Fibroblast of lung (primary cell): Measurements from ENCODE around the gene PMP22. TPM values are rescaled to one million over a fixed set of nuclear protein-coding genes. Genes with fewer than 3 reads are reported as not detected.

Experiments
- DNase-seq, 2 donors: peaks; one replicate each; pipeline versions ENCODE4 v3.0.0 to v3.0.0-alpha.2; 2010; ENCODE audit warnings: low read depth in 2 of 2
- H2AFZ ChIP-seq: 2 replicates; pipeline ENCODE4 v1.5.1; 2012; ENCODE audit warnings: low read length, control low read depth, inconsistent platforms
- H3K27ac ChIP-seq: 2 replicates; pipeline ENCODE4 v1.5.1; 2011; ENCODE audit warnings: low read length, control low read depth; ENCODE audit not compliant: insufficient read depth
- H3K27me3 ChIP-seq: 2 replicates; pipeline ENCODE4 v1.5.1; 2011; ENCODE audit warnings: mild to moderate bottlenecking, low read length; ENCODE audit not compliant: control insufficient read depth, insufficient read depth
- H3K36me3 ChIP-seq: 2 replicates; pipeline ENCODE4 v1.5.1; 2011; ENCODE audit warnings: low read length; ENCODE audit not compliant: control insufficient read depth, insufficient read depth
- H3K4me1 ChIP-seq: 2 replicates; pipeline ENCODE4 v1.5.1; 2011; ENCODE audit warnings: low read length; ENCODE audit not compliant: control insufficient read depth, insufficient read depth; ENCODE audit errors: extremely low read depth
- H3K4me2 ChIP-seq: 2 replicates; pipeline ENCODE4 v1.5.1; 2011; ENCODE audit warnings: low read length, control low read depth; ENCODE audit not compliant: insufficient read depth; ENCODE audit errors: extremely low read depth
- H3K4me3 ChIP-seq, 4 experiments: fragments of 200-600 bp in 1 of 4; sonication (generic) in 1 of 4; replicated peaks in 1 of 4; 2 replicates each; pipeline ENCODE4 v1.5.1; 2011 to 2016; ENCODE audit warnings: low read length in 4 of 4, low read depth in 3 of 4, mild to moderate bottlenecking in 3 of 4, control low read depth in 2 of 4, inconsistent platforms in 1 of 4, mixed read lengths in 1 of 4; ENCODE audit not compliant: insufficient read depth in 1 of 4; ENCODE audit errors: control extremely low read depth in 1 of 4
- H3K79me2 ChIP-seq: 2 replicates; pipeline ENCODE4 v1.5.1; 2012; ENCODE audit warnings: mild to moderate bottlenecking, low read length, inconsistent platforms; ENCODE audit not compliant: control insufficient read depth, insufficient read depth
- H3K9ac ChIP-seq: 2 replicates; pipeline ENCODE4 v1.5.1; 2011; ENCODE audit warnings: mild to moderate bottlenecking, low read length, control low read depth; ENCODE audit not compliant: insufficient read depth
- H3K9me3 ChIP-seq: 2 replicates; pipeline ENCODE4 v1.5.1; 2012; ENCODE audit warnings: low read depth, low read length; ENCODE audit not compliant: control insufficient read depth, insufficient read depth
- H4K20me1 ChIP-seq: 2 replicates; pipeline ENCODE4 v1.5.1; 2011; ENCODE audit warnings: low read length; ENCODE audit not compliant: control insufficient read depth, insufficient read depth; ENCODE audit errors: extremely low read depth
- CTCF ChIP-seq, 2 donors: IDR thresholded peaks in 1 of 2; conservative IDR thresholded peaks in 1 of 2; 1 replicate in 1 of 2; 2 replicates in 1 of 2; pipeline ENCODE4 v1.5.1; 2011 to 2012; ENCODE audit warnings: low read length in 2 of 2, control low read depth in 1 of 2, inconsistent platforms in 1 of 2, low read depth in 1 of 2, mild to moderate bottlenecking in 1 of 2
- EZH2 ChIP-seq: IDR thresholded peaks from 2 replicates; pipeline ENCODE4 v1.5.1; 2012; ENCODE audit warnings: low read length, control low read depth, mild to moderate bottlenecking; ENCODE audit errors: missing control alignments
- polyA minus RNA-seq: library from RNA; depleted of rRNA, polyadenylated mRNA; stranded (reverse); fragments of >200 nt; gene quantifications from 2 replicates; pipeline ENCODE4 v1.2.3, GENCODE V29; 2011; ENCODE audit warnings: low replicate concordance
- polyA plus RNA-seq, 2 donors: library from polyadenylated mRNA; depleted of rRNA in 1 of 2; stranded (reverse) in 1 of 2; unstranded in 1 of 2; fragments of >200 nt; gene quantifications; 2 replicates each; pipeline ENCODE4 v1.2.1, GENCODE V29; 2011 to 2012; ENCODE audit warnings: missing spikeins in 1 of 2
- total RNA-seq: library from RNA; depleted of rRNA; stranded (reverse); fragments of >200 nt; gene quantifications from 2 replicates; pipeline ENCODE4 v1.2.1, GENCODE V29; 2014

PMP22 gene
- total RNA-seq, result 74.0 and 99.1 TPM in 2 replicates
- 191 and 269 TPM in 2 replicates for polyA plus RNA-seq
- polyA plus RNA-seq (2012), result 97.4 and 142 TPM in 2 replicates
- 469 and 573 TPM in 2 replicates for polyA minus RNA-seq

- Histone ChIP-seq H4K20me1 (no peaks in the 10 kb centered on the region), H3K27me3 (peaks cover 5% of the 10 kb centered on the region), H3K4me1 (no peaks in the 10 kb centered on the region), H2AFZ (no peak within 1 kb of the TSS), H3K27ac (no peak within 1 kb of the TSS), H3K4me2 (peak within 1 kb of the TSS; percentile 52), H3K79me2 (peaks cover 15% of the 10 kb centered on the region), H3K4me3 (peak within 1 kb of the TSS; percentile 21 to 79 (median 48)), H3K36me3 (no peaks in the 10 kb centered on the region), H3K9ac (no peak within 1 kb of the TSS), H3K9me3 (no peaks in the 10 kb centered on the region)
- DNase-seq, result peak in 1 of 2 donors; percentile 44
- TF ChIP-seq CTCF (conservative IDR thresholded peaks at IDR 0.05 in 1 of 2, IDR thresholded peaks at IDR 0.05 in 1 of 2; ENCODE audit: low read depth in 1 of 2, low read length in 2 of 2), result peak; percentile 15 to 19
- no peak for TF ChIP-seq EZH2
Measured at GRCh38 chr17:15265131-15265530, at the start of gene PMP22. PMP22 (minus strand) TSS chr17:15265326; CDS start chr17:15260727, 4,599 bp downstream.

GRCh38 chr17:15311996-15312395 is 46.9 kb upstream of the PMP22 start:
- no peak overlapping the region for H3K27ac ChIP-seq
- no peak overlapping the region for H3K4me3 ChIP-seq
- TF ChIP-seq EZH2 (no peak), CTCF (conservative IDR thresholded peaks at IDR 0.05 in 1 of 2, IDR thresholded peaks at IDR 0.05 in 1 of 2; ENCODE audit: low read depth in 1 of 2, low read length in 2 of 2) (no peak)
- no peak for DNase-seq
- no peaks in the 10 kb centered on the region for H4K20me1 ChIP-seq
- H2AFZ ChIP-seq, result no peak overlapping the region
- no peak overlapping the region for H3K9ac ChIP-seq
- H3K79me2 ChIP-seq, result no peaks in the 10 kb centered on the region
- no peak overlapping the region for H3K4me2 ChIP-seq
- peaks cover 5% of the 10 kb centered on the region for H3K4me1 ChIP-seq
- H3K27me3 ChIP-seq, result peaks cover 9% of the 10 kb centered on the region
- no peaks in the 10 kb centered on the region for H3K9me3 ChIP-seq
- no peaks in the 10 kb centered on the region for H3K36me3 ChIP-seq

- TF ChIP-seq CTCF (conservative IDR thresholded peaks at IDR 0.05 in 1 of 2, IDR thresholded peaks at IDR 0.05 in 1 of 2; ENCODE audit: low read depth in 1 of 2, low read length in 2 of 2) (no peak), EZH2 (no peak)
- Histone ChIP-seq H3K4me1 (peaks cover 11% of the 10 kb centered on the region), H3K4me2 (no peak overlapping the region), H4K20me1 (no peaks in the 10 kb centered on the region), H3K4me3 (no peak overlapping the region), H2AFZ (no peak overlapping the region), H3K79me2 (no peaks in the 10 kb centered on the region), H3K27ac (no peak overlapping the region), H3K36me3 (no peaks in the 10 kb centered on the region), H3K9me3 (no peaks in the 10 kb centered on the region), H3K9ac (no peak overlapping the region), H3K27me3 (peaks cover 9% of the 10 kb centered on the region)
- no peak for DNase-seq
Measured at GRCh38 chr17:15309793-15310192, 44.7 kb upstream of the PMP22 start.
